ENCODE measurements around the gene HERC2.

HERC2 gene

GRCh38 chr15:28185148-28185895, 136.7 kb downstream of the HERC2 start:
- H3K4me3 ChIP-seq (ENCODE audit: low read length) = no peak overlapping the region
- TF ChIP-seq CTCF (conservative IDR thresholded peaks at IDR 0.05; ENCODE audit: low read length) = no peak
- DNase-seq (ENCODE audit: low read depth) = no peak

- H3K4me3 ChIP-seq (ENCODE audit: low read length) = no peak overlapping the region
- DNase-seq (ENCODE audit: low read depth) = peak; percentile 27
- TF ChIP-seq CTCF (conservative IDR thresholded peaks at IDR 0.05; ENCODE audit: low read length) = no peak
Measured at GRCh38 chr15:28184166-28184565, 137.8 kb downstream of the HERC2 start.

GRCh38 chr15:28182731-28183130, 139.2 kb downstream of the HERC2 start:
- H3K4me3 ChIP-seq (ENCODE audit: low read length) = no peak overlapping the region
- DNase-seq (ENCODE audit: low read depth) = no peak
- no peak for TF ChIP-seq CTCF (conservative IDR thresholded peaks at IDR 0.05; ENCODE audit: low read length)

- TF ChIP-seq CTCF (conservative IDR thresholded peaks at IDR 0.05; ENCODE audit: low read length) = no peak
- H3K4me3 ChIP-seq (ENCODE audit: low read length) = no peak overlapping the region
- DNase-seq (ENCODE audit: low read depth) = no peak
Measured at GRCh38 chr15:28182216-28182615, 139.8 kb downstream of the HERC2 start.

- no peak for TF ChIP-seq CTCF (conservative IDR thresholded peaks at IDR 0.05; ENCODE audit: low read length)
- H3K4me3 ChIP-seq (ENCODE audit: low read length) = no peak overlapping the region
- DNase-seq (ENCODE audit: low read depth) = no peak
Measured at GRCh38 chr15:28181366-28181765, 140.6 kb downstream of the HERC2 start.

GRCh38 chr15:28179270-28179669, 142.7 kb downstream of the HERC2 start:
- no peak for TF ChIP-seq CTCF (conservative IDR thresholded peaks at IDR 0.05; ENCODE audit: low read length)
- H3K4me3 ChIP-seq (ENCODE audit: low read length) = no peak overlapping the region
- no peak for DNase-seq (ENCODE audit: low read depth)

GRCh38 chr15:28178727-28179126, 143.3 kb downstream of the HERC2 start:
- no peak for TF ChIP-seq CTCF (conservative IDR thresholded peaks at IDR 0.05; ENCODE audit: low read length)
- DNase-seq (ENCODE audit: low read depth) = no peak
- H3K4me3 ChIP-seq (ENCODE audit: low read length) = no peak overlapping the region

All from AG10803 (cell line).